Activated CD4-positive, alpha-beta T cell treated with anti-CD3 and anti-CD28 coated beads, Interleukin-10, Interleukin-2, amounts not matched to agents 100 ng/mL and 50 ng/mL, durations not matched to agents 16 hours and 8 hours (primary cell): ENCODE data around the gene SLC24A4.
A peak's percentile ranks its signal among the peaks of the same experiment; 100 is the strongest.

Experiments
- DNase-seq: peaks from one replicate; pipeline ENCODE4 v3.0.0-alpha.2; 2020

Gene SLC24A4

GRCh38 chr14:92440345-92441003 lies 117.5 kb downstream of the SLC24A4 start:
- no peak for DNase-seq

- DNase-seq: no peak
Observed at GRCh38 chr14:92441751-92442504, 119.0 kb downstream of the SLC24A4 start.

- no peak for DNase-seq
Observed at GRCh38 chr14:92443167-92443566, 120.2 kb downstream of the SLC24A4 start.

- no peak for DNase-seq
Observed at GRCh38 chr14:92443741-92444140, 120.8 kb downstream of the SLC24A4 start.

GRCh38 chr14:92446771-92447170 lies 123.8 kb downstream of the SLC24A4 start:
- no peak for DNase-seq

- no peak for DNase-seq
Observed at GRCh38 chr14:92447416-92448197, 124.6 kb downstream of the SLC24A4 start.

- no peak for DNase-seq
Observed at GRCh38 chr14:92448786-92449185, 125.8 kb downstream of the SLC24A4 start.

- no peak for DNase-seq
Observed at GRCh38 chr14:92449404-92450181, 126.6 kb downstream of the SLC24A4 start.

GRCh38 chr14:92450351-92451070 lies 127.5 kb downstream of the SLC24A4 start:
- no peak for DNase-seq

GRCh38 chr14:92451245-92451644 lies 128.3 kb downstream of the SLC24A4 start:
- DNase-seq: no peak

- DNase-seq: no peak
Observed at GRCh38 chr14:92451755-92452154, 128.8 kb downstream of the SLC24A4 start.

GRCh38 chr14:92452471-92452870 lies 129.5 kb downstream of the SLC24A4 start:
- no peak for DNase-seq

GRCh38 chr14:92453691-92454090 lies 130.7 kb downstream of the SLC24A4 start:
- DNase-seq: no peak

GRCh38 chr14:92455231-92455630 lies 132.3 kb downstream of the SLC24A4 start:
- DNase-seq: no peak

- peak; percentile 34 for DNase-seq
Observed at GRCh38 chr14:92456215-92457015, 133.4 kb downstream of the SLC24A4 start.

GRCh38 chr14:92457016-92457565 lies 134.1 kb downstream of the SLC24A4 start:
- no peak for DNase-seq

GRCh38 chr14:92458136-92459029 lies 135.4 kb downstream of the SLC24A4 start:
- no peak for DNase-seq

GRCh38 chr14:92459030-92459949 lies 136.3 kb downstream of the SLC24A4 start:
- DNase-seq: no peak

GRCh38 chr14:92459950-92460421 lies 137.0 kb downstream of the SLC24A4 start:
- no peak for DNase-seq
